Smooth muscle cell (in vitro differentiated cells): ENCODE results near the gene FUT8. TPM values are rescaled to one million over a fixed set of nuclear protein-coding genes. Genes with fewer than 3 reads are reported as not detected.

ENCODE experiments used
- DNase-seq: peaks from one replicate; lab custom pipeline; 2025; ENCODE audit not compliant: unreplicated experiment; lab: John Stamatoyannopoulos, UW
- H2AFZ ChIP-seq: fragments of 200-600 bp; sonication (generic); 2 replicates; pipeline ENCODE4 v1.6.0; 2016; ENCODE audit warnings: antibody characterized with exemption, low read depth, mild to moderate bottlenecking
- H3F3A ChIP-seq: fragments of 200-600 bp; sonication (generic); 2 replicates; pipeline ENCODE4 v1.6.0; 2017; ENCODE audit warnings: antibody characterized with exemption, low read depth
- H3K27ac ChIP-seq: fragments of 200-600 bp; sonication (generic); 2 replicates; pipeline ENCODE4 v1.5.1; 2016; ENCODE audit warnings: low read depth, mild to moderate bottlenecking
- H3K27me3 ChIP-seq: fragments of 200-600 bp; sonication (generic); 2 replicates; pipeline ENCODE4 v1.6.1; 2016; ENCODE audit warnings: low read depth, mild to moderate bottlenecking
- H3K36me3 ChIP-seq: fragments of 200-600 bp; sonication (generic); 2 replicates; pipeline ENCODE4 v1.5.1; 2016; ENCODE audit warnings: low read depth
- H3K4me1 ChIP-seq: fragments of 200-600 bp; sonication (generic); 2 replicates; pipeline ENCODE4 v1.5.1; 2016; ENCODE audit warnings: low read depth
- H3K4me2 ChIP-seq: fragments of 200-600 bp; sonication (generic); 2 replicates; pipeline ENCODE4 v1.6.0; 2016; ENCODE audit warnings: mild to moderate bottlenecking
- H3K4me3 ChIP-seq: fragments of 200-600 bp; sonication (generic); 2 replicates; pipeline ENCODE4 v1.5.1; 2016; ENCODE audit warnings: mild to moderate bottlenecking
- H3K79me2 ChIP-seq: fragments of 200-600 bp; sonication (generic); 2 replicates; pipeline ENCODE4 v1.6.0; 2016; ENCODE audit warnings: low read depth, mild to moderate bottlenecking
- H3K9ac ChIP-seq: fragments of 200-600 bp; sonication (generic); 2 replicates; pipeline ENCODE4 v1.6.0; 2016; ENCODE audit warnings: low read depth
- H3K9me3 ChIP-seq: fragments of 200-600 bp; sonication (generic); replicated peaks from 2 replicates; pipeline ENCODE4 v1.5.1; 2016; ENCODE audit warnings: low read depth
- H4K20me1 ChIP-seq: fragments of 200-600 bp; sonication (generic); 2 replicates; pipeline ENCODE4 v1.6.0; 2016; ENCODE audit warnings: low read depth
- WGBS: methylation state at CpG from one replicate; pipeline ENCODE4 v1.1.7; 2016; ENCODE audit warnings: low lambda C conversion rate; 5-methylcytosine and 5-hydroxymethylcytosine counted together
- polyA plus RNA-seq: library from polyadenylated mRNA; unstranded; fragments of >200 nt; fragmentation: Nextera tagmentation; extraction: Ambion mirVana; gene quantifications from 2 replicates; pipeline ENCODE4 v1.2.1, GENCODE V29; 2016
- total RNA-seq: library from RNA; depleted of rRNA; stranded (reverse); fragments of >200 nt; gene quantifications from 2 replicates; pipeline ENCODE4 v1.2.3, GENCODE V29; 2014
- TF ChIP-seq, protein P1 (sequence below): fragments of 200-600 bp; sonication (generic); IDR thresholded peaks from 2 replicates; pipeline ENCODE4 v1.5.1; 2017; ENCODE audit warnings: borderline replicate concordance, mild to moderate bottlenecking, antibody characterized with exemption; ENCODE audit not compliant: insufficient read depth, poor library complexity, severe bottlenecking

FUT8 gene
- total and polyA plus RNA-seq, 2 experiments from 2014 or later, result 12.8 to 50.2 TPM

DNA sequence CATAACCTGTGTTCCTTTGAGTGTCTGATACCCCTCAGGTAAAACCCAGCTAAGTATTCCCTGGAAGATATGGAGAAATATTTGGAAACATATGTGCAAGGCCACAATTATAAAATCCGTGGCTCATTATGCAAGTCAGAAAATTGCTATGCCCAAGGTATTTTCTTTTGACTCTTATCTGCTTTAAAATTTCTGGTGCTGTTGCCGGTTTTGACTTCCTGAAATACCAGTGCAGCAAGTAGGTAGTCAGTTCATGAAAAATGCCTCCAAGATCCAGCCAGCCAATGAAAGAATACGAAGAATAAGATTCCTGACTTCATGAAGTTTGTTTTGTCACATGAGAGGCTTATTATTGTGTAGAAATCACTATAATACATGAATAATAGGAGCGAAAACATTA is 20.2 kb upstream of the FUT8 start:
- no peak overlapping the region for H3K27ac ChIP-seq
- no peak overlapping the region for H3K9ac ChIP-seq
- H3K27me3 ChIP-seq, result no peaks in the 10 kb centered on the region
- no peak for DNase-seq
- TF ChIP-seq, protein P1, sequence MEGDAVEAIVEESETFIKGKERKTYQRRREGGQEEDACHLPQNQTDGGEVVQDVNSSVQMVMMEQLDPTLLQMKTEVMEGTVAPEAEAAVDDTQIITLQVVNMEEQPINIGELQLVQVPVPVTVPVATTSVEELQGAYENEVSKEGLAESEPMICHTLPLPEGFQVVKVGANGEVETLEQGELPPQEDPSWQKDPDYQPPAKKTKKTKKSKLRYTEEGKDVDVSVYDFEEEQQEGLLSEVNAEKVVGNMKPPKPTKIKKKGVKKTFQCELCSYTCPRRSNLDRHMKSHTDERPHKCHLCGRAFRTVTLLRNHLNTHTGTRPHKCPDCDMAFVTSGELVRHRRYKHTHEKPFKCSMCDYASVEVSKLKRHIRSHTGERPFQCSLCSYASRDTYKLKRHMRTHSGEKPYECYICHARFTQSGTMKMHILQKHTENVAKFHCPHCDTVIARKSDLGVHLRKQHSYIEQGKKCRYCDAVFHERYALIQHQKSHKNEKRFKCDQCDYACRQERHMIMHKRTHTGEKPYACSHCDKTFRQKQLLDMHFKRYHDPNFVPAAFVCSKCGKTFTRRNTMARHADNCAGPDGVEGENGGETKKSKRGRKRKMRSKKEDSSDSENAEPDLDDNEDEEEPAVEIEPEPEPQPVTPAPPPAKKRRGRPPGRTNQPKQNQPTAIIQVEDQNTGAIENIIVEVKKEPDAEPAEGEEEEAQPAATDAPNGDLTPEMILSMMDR, result no peak
- no peaks in the 10 kb centered on the region for H3K4me1 ChIP-seq
- H4K20me1 ChIP-seq, result no peaks in the 10 kb centered on the region
- 80% methylated on average over 4 of the region's 4 CpGs for WGBS
- H3K9me3 ChIP-seq, result no peaks in the 10 kb centered on the region
- no peak overlapping the region for H3K4me2 ChIP-seq
- H3K4me3 ChIP-seq, result no peak overlapping the region
- H2AFZ ChIP-seq, result no peak overlapping the region
- H3K36me3 ChIP-seq, result no peaks in the 10 kb centered on the region
- no peaks in the 10 kb centered on the region for H3F3A ChIP-seq
- H3K79me2 ChIP-seq, result no peaks in the 10 kb centered on the region

DNA sequence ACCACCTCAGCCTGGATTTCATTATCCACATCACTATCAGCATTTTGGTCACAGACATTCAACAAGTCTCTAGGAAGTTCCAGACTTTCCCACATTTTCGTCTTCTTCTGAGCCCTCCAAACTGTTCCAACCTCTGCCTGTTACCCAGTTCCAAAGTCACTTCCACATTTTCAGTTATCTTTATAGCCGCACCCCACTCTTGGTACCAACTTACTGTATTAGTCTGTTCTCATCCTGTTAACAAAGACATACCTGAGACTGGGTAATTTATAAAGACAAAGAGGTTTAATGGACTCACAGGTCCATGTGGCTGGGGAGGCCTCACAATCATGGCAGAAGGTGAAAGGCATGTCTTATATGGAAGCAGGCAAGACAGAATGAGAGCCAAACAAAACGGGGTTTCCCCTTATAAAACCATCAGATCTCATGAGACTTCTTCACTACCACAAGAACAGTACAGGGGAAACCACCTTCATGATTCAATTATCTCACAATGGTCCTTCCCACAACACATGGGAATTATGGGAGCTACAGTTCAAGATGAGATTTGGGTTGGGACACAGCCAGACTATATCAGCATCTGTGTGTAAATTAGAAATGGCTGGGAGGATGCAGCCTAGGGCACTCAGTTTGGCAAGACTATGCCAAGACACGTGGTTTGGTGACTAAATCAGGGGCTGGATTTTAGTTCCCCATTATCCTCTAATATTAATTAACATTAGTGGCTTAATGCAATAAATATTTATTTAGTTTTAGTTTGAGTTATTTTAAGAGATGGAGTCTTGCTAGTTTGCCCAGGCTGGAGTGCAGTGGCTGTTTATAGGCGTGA is 16.2 kb upstream of the FUT8 start:
- Histone ChIP-seq H3K4me2 (no peak overlapping the region), H3K9me3 (no peaks in the 10 kb centered on the region), H3K27ac (no peak overlapping the region), H3K9ac (no peak overlapping the region), H2AFZ (no peak overlapping the region), H3K79me2 (no peaks in the 10 kb centered on the region), H3K4me3 (no peak overlapping the region), H4K20me1 (no peaks in the 10 kb centered on the region), H3K36me3 (no peaks in the 10 kb centered on the region), H3K4me1 (no peaks in the 10 kb centered on the region), H3K27me3 (no peaks in the 10 kb centered on the region), H3F3A (no peaks in the 10 kb centered on the region)
- DNase-seq, result no peak
- TF ChIP-seq, protein P1, result no peak
- 87% methylated on average over 5 of the region's 5 CpGs for whole genome bisulfite sequencing

DNA sequence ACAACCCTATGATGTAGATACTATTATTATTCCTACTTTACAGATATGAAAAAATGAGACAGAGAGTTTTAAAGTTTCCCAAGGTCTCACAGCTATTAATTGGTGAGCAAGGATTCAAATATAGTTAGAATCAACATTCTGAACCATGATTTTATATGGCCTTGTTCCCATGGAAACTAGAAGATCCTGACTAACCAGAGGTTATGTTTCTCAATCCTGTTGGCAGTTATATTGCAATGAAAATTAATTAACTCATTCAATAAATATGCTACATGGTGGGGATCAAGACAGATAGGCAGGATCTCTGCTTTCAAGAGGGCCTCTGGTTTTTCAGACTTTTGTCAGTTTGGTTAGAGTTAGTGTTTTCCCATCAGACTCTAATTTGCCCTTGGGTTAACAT is 9.3 kb upstream of the FUT8 start:
- H3K4me2 ChIP-seq, result no peak overlapping the region
- no peaks in the 10 kb centered on the region for H3K9me3 ChIP-seq
- H4K20me1 ChIP-seq, result no peaks in the 10 kb centered on the region
- TF ChIP-seq, protein P1, result no peak
- no peak overlapping the region for H3K9ac ChIP-seq
- H2AFZ ChIP-seq, result no peak overlapping the region
- H3K27me3 ChIP-seq, result no peaks in the 10 kb centered on the region
- no peaks in the 10 kb centered on the region for H3K36me3 ChIP-seq
- H3K4me3 ChIP-seq, result no peak overlapping the region
- no peak overlapping the region for H3K27ac ChIP-seq
- no peaks in the 10 kb centered on the region for H3K79me2 ChIP-seq
- H3K4me1 ChIP-seq, result no peaks in the 10 kb centered on the region
- no peak for DNase-seq
- H3F3A ChIP-seq, result no peaks in the 10 kb centered on the region

DNA sequence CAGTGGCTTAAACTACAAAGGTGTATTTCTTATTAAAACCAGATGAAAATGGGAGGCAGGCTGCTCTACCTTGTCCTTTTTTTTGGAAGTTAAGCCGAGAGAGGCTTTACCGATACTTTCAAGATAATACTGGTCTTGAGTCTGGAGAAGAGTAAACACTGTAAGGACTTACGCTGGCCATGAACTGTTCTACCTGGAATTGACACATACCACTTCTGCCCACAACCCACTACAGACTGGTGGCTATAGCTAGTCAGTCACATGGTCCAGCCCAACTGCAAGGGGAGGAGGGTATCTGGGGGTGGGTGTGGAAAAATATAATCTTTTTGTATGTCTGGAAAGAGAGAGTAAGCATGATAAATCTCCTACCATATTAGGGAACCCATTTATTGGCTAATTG is 4.4 kb upstream of the FUT8 start:
- Histone ChIP-seq H3F3A (no peaks in the 10 kb centered on the region), H4K20me1 (no peaks in the 10 kb centered on the region), H3K27ac (no peak overlapping the region), H3K79me2 (no peaks in the 10 kb centered on the region), H3K4me1 (no peaks in the 10 kb centered on the region), H3K4me3 (no peak overlapping the region), H3K9me3 (no peaks in the 10 kb centered on the region), H3K27me3 (no peaks in the 10 kb centered on the region), H3K9ac (no peak overlapping the region), H2AFZ (no peak overlapping the region), H3K4me2 (no peak overlapping the region), H3K36me3 (no peaks in the 10 kb centered on the region)
- TF ChIP-seq, protein P1, result no peak
- DNase-seq, result no peak
- WGBS, result 95% methylated on average over 3 of the region's 3 CpGs
